Fibroblast of mammary gland (primary cell): ENCODE measurements around the gene TAAR9.

ENCODE experiments used
- DNase-seq: peaks from one replicate; pipeline ENCODE4 v3.0.0-alpha.2; 2010; ENCODE audit warnings: low read depth
- H3K4me3 ChIP-seq: 2 replicates; pipeline ENCODE4 v1.5.1; 2011; ENCODE audit warnings: low read depth, mild to moderate bottlenecking, low read length, moderate library complexity; ENCODE audit not compliant: control insufficient read depth
- CTCF ChIP-seq: conservative IDR thresholded peaks from 2 replicates; pipeline ENCODE4 v1.5.1; 2011; ENCODE audit warnings: low read depth, low read length, inconsistent platforms; ENCODE audit not compliant: control insufficient read depth, insufficient read depth

Gene TAAR9

GRCh38 chr6:132494954-132495353 is 43.1 kb upstream of the TAAR9 start:
- TF ChIP-seq CTCF: no peak
- H3K4me3 ChIP-seq: no peak overlapping the region
- DNase-seq: no peak

- no peak for TF ChIP-seq CTCF
- H3K4me3 ChIP-seq: no peak overlapping the region
- no peak for DNase-seq
Measured at GRCh38 chr6:132495604-132496079, 42.4 kb upstream of the TAAR9 start.

- H3K4me3 ChIP-seq: no peak overlapping the region
- DNase-seq: no peak
- no peak for TF ChIP-seq CTCF
Measured at GRCh38 chr6:132496519-132497180, 41.4 kb upstream of the TAAR9 start.

GRCh38 chr6:132498638-132499037 is 39.4 kb upstream of the TAAR9 start:
- TF ChIP-seq CTCF: no peak
- DNase-seq: no peak
- H3K4me3 ChIP-seq: no peak overlapping the region

- no peak for DNase-seq
- no peak for TF ChIP-seq CTCF
Measured at GRCh38 chr6:132499757-132500156, 38.3 kb upstream of the TAAR9 start.

GRCh38 chr6:132504757-132505156 is 33.3 kb upstream of the TAAR9 start:
- TF ChIP-seq CTCF: no peak
- no peak for DNase-seq

More at GRCh38 chr6:132499757-132500156, 38.3 kb upstream of the TAAR9 start:
- no peak overlapping the region for H3K4me3 ChIP-seq

More at GRCh38 chr6:132504757-132505156, 33.3 kb upstream of the TAAR9 start:
- H3K4me3 ChIP-seq: no peak overlapping the region
